ENCODE results near the gene RGS3.

Gene RGS3
- long read RNA-seq = 0 reads

- Histone ChIP-seq H3K4me3 (replicated peaks; ENCODE audit: insufficient read depth, low read length) (no peak within 1 kb of the TSS), H3K27me3 (ENCODE audit: insufficient read depth, poor library complexity, severe bottlenecking) (no peaks in the 10 kb centered on the region)
- no peak for DNase-seq (ENCODE audit: low read depth in 1 of 2, low spot score in 1 of 2)
Observed at GRCh38 chr9:113463418-113464285, at the start of gene RGS3. RGS3 (plus strand) TSS chr9:113463727; CDS start chr9:113463803, 76 bp downstream.

GRCh38 chr9:113416149-113416721 is 47.3 kb upstream of the RGS3 start:
- no peak for TF ChIP-seq CTCF (IDR thresholded peaks at IDR 0.05; ENCODE audit: insufficient read depth, low read length)
- TF ChIP-seq POLR2AphosphoS5 (IDR thresholded peaks at IDR 0.05; ENCODE audit: low read depth) = no peak
- Histone ChIP-seq H3K27ac (replicated peaks) (no peak overlapping the region), H3K27me3 (ENCODE audit: insufficient read depth, poor library complexity, severe bottlenecking) (no peaks in the 10 kb centered on the region), H3K4me3 (replicated peaks; ENCODE audit: insufficient read depth, low read length) (no peak overlapping the region)
- peak in 1 of 2 experiments; percentile 16 for DNase-seq (ENCODE audit: low read depth in 1 of 2, low spot score in 1 of 2)

More at GRCh38 chr9:113463418-113464285, at the start of gene RGS3:
- H3K27ac ChIP-seq (replicated peaks) = no peak within 1 kb of the TSS
- TF ChIP-seq GABPA (IDR thresholded peaks at IDR 0.05; ENCODE audit: low read depth) = no peak
- no peak for TF ChIP-seq CTCF (IDR thresholded peaks at IDR 0.05; ENCODE audit: insufficient read depth, low read length)
- TF ChIP-seq POLR2AphosphoS5 (IDR thresholded peaks at IDR 0.05; ENCODE audit: low read depth) = no peak
- TF ChIP-seq SPI1 (IDR thresholded peaks at IDR 0.05; ENCODE audit: borderline replicate concordance, low read depth) = no peak
- TF ChIP-seq, protein P1, sequence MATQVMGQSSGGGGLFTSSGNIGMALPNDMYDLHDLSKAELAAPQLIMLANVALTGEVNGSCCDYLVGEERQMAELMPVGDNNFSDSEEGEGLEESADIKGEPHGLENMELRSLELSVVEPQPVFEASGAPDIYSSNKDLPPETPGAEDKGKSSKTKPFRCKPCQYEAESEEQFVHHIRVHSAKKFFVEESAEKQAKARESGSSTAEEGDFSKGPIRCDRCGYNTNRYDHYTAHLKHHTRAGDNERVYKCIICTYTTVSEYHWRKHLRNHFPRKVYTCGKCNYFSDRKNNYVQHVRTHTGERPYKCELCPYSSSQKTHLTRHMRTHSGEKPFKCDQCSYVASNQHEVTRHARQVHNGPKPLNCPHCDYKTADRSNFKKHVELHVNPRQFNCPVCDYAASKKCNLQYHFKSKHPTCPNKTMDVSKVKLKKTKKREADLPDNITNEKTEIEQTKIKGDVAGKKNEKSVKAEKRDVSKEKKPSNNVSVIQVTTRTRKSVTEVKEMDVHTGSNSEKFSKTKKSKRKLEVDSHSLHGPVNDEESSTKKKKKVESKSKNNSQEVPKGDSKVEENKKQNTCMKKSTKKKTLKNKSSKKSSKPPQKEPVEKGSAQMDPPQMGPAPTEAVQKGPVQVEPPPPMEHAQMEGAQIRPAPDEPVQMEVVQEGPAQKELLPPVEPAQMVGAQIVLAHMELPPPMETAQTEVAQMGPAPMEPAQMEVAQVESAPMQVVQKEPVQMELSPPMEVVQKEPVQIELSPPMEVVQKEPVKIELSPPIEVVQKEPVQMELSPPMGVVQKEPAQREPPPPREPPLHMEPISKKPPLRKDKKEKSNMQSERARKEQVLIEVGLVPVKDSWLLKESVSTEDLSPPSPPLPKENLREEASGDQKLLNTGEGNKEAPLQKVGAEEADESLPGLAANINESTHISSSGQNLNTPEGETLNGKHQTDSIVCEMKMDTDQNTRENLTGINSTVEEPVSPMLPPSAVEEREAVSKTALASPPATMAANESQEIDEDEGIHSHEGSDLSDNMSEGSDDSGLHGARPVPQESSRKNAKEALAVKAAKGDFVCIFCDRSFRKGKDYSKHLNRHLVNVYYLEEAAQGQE (IDR thresholded peaks at IDR 0.05; ENCODE audit: insufficient replicate concordance, low read depth) = no peak

GRCh38 chr9:113417370-113417769 is 46.2 kb upstream of the RGS3 start:
- Histone ChIP-seq H3K4me3 (replicated peaks; ENCODE audit: insufficient read depth, low read length) (no peak overlapping the region), H3K27me3 (ENCODE audit: insufficient read depth, poor library complexity, severe bottlenecking) (no peaks in the 10 kb centered on the region), H3K27ac (replicated peaks) (no peak overlapping the region)
- TF ChIP-seq GABPA (IDR thresholded peaks at IDR 0.05; ENCODE audit: low read depth) (no peak), POLR2AphosphoS5 (IDR thresholded peaks at IDR 0.05; ENCODE audit: low read depth) (no peak), CTCF (IDR thresholded peaks at IDR 0.05; ENCODE audit: insufficient read depth, low read length) (no peak), SPI1 (IDR thresholded peaks at IDR 0.05; ENCODE audit: borderline replicate concordance, low read depth) (no peak)
- TF ChIP-seq, protein P1 (IDR thresholded peaks at IDR 0.05; ENCODE audit: insufficient replicate concordance, low read depth) = no peak
- peak in 1 of 2 experiments; percentile 58 for DNase-seq (ENCODE audit: low read depth in 1 of 2, low spot score in 1 of 2)
